K562 (cell line): ENCODE measurements around the gene UCHL5. TPM values are rescaled to one million over a fixed set of nuclear protein-coding genes. Genes with fewer than 3 reads are reported as not detected.

Source experiments
- ATAC-seq: fragments of 200-7000 bp; cut with Tn5 transposase; 3 replicates; pipeline ENCODE4 v1.9.1; 2020; ENCODE audit warnings: moderate library complexity
- BruUV-seq: library from RNA; stranded (reverse); fragments of 400-500 nt; replicated peaks from 2 replicates; lab custom pipeline; 2021; lab: Mats Ljungman, UMichigan
- CTCF ChIA-PET: fragments of 300-600 bp; formaldehyde crosslinking; extraction: SDS; loops from one replicate; lab custom pipeline; 2021; ENCODE audit warnings: low intra/inter-chr PET ratio; lab: Yijun Ruan, JAX
- POLR2A ChIA-PET: fragments of 300-600, 350-650 bp; sonication (Branson Sonifier 250); formaldehyde crosslinking; extraction: SDS; loops from one replicate; lab custom pipeline; 2021; ENCODE audit warnings: antibody characterized with exemption, inconsistent platforms; lab: Yijun Ruan, JAX
- DNase-seq, 4 experiments: peaks; one replicate each; pipeline versions ENCODE4 v3.0.0 to v3.0.0-alpha.2; 2011 to 2018; ENCODE audit warnings: low spot score in 3 of 4, mixed read lengths in 3 of 4; ENCODE audit errors: extremely low read depth in 1 of 4
- FAIRE-seq: peaks from 2 replicates; lab custom pipeline; 2011; peaks lifted over from hg19 to GRCh38; lab: Jason Lieb, UNC
- H2AFZ ChIP-seq: 2 replicates; pipeline ENCODE4 v1.6.0; 2011; ENCODE audit warnings: low read depth, low read length, control low read depth, inconsistent platforms
- H3K27ac ChIP-seq: fragments of 200-600 bp; 3 replicates; pipeline ENCODE4 v1.8.0; 2011; ENCODE audit warnings: low read depth, mild to moderate bottlenecking, control low read depth, inconsistent platforms, low read length, moderate library complexity, mixed read lengths; ENCODE audit errors: extremely low read depth
- H3K27me3 ChIP-seq, 2 experiments: fragments of 300-600 bp in 1 of 2; 2 replicates in 1 of 2; 3 replicates in 1 of 2; pipeline versions ENCODE4 v1.6.0 to v1.8.0; 2011; ENCODE audit warnings: inconsistent platforms in 2 of 2, low read length in 2 of 2, mild to moderate bottlenecking in 1 of 2, mixed read lengths in 1 of 2, moderate library complexity in 1 of 2; ENCODE audit not compliant: control insufficient read depth in 2 of 2, insufficient read depth in 2 of 2
- H3K36me3 ChIP-seq: fragments of 300-600 bp; 3 replicates; pipeline ENCODE4 v1.8.0; 2011; ENCODE audit warnings: mild to moderate bottlenecking, low read length, inconsistent platforms; ENCODE audit not compliant: control insufficient read depth, insufficient read depth
- H3K4me1 ChIP-seq, 2 experiments: fragments of 200-600 bp in 1 of 2; replicated peaks in 1 of 2; 2 replicates in 1 of 2; 3 replicates in 1 of 2; pipeline versions ENCODE4 v1.5.1 to v1.8.0; 2011; ENCODE audit warnings: inconsistent platforms in 2 of 2, low read length in 2 of 2, mild to moderate bottlenecking in 1 of 2, mixed read lengths in 1 of 2, moderate library complexity in 1 of 2; ENCODE audit not compliant: control insufficient read depth in 2 of 2, insufficient read depth in 2 of 2
- H3K4me2 ChIP-seq: 2 replicates; pipeline ENCODE4 v1.6.1; 2011; ENCODE audit warnings: low read length, control low read depth, inconsistent platforms, mixed read lengths; ENCODE audit not compliant: insufficient read depth
- H3K4me3 ChIP-seq: fragments of 200-600 bp; sonication (generic), shearing (Covaris generic); 2 replicates; pipeline ENCODE4 v1.5.1; 2016; ENCODE audit warnings: control low read depth, inconsistent platforms
- H3K79me2 ChIP-seq: fragments of 200-600 bp; 3 replicates; pipeline ENCODE4 v1.8.0; 2011; ENCODE audit warnings: low read length, inconsistent platforms; ENCODE audit not compliant: control insufficient read depth, insufficient read depth
- H3K9ac ChIP-seq, 2 experiments: 2 replicates each; pipeline versions ENCODE4 v1.6.0 to v1.6.1; 2011; ENCODE audit warnings: low read depth in 2 of 2, low read length in 2 of 2, control low read depth in 1 of 2, inconsistent platforms in 1 of 2, mild to moderate bottlenecking in 1 of 2, mixed read lengths in 1 of 2; ENCODE audit not compliant: insufficient read depth in 1 of 2
- H3K9me1 ChIP-seq: one replicate; pipeline ENCODE4 v1.6.0; 2011; ENCODE audit warnings: inconsistent platforms, mild to moderate bottlenecking, low read length, moderate library complexity; ENCODE audit not compliant: control insufficient read depth, insufficient read depth
- H3K9me3 ChIP-seq: replicated peaks from 2 replicates; pipeline ENCODE4 v1.5.1; 2011; ENCODE audit warnings: low read depth, low read length, inconsistent platforms; ENCODE audit not compliant: control insufficient read depth, insufficient read depth
- H4K20me1 ChIP-seq: replicated peaks from 2 replicates; pipeline ENCODE4 v1.6.1; 2011; ENCODE audit warnings: low read length, inconsistent platforms, mixed read lengths; ENCODE audit not compliant: control insufficient read depth, insufficient read depth
- ETV5 ChIP-seq: sonication (generic); formaldehyde crosslinking; IDR thresholded peaks from 2 replicates; pipeline ENCODE4 v1.4.0; 2020; ENCODE audit warnings: low read depth, mild to moderate bottlenecking, missing genetic modification reagents
- HNRNPK ChIP-seq: fragments of 200-400 bp; formaldehyde crosslinking; IDR thresholded peaks from one replicate; pipeline ENCODE4 v1.6.1; 2018; ENCODE audit warnings: mild to moderate bottlenecking, low read depth, low read length; ENCODE audit not compliant: poor library complexity, severe bottlenecking
- KAT7 ChIP-seq: sonication (generic); formaldehyde crosslinking; IDR thresholded peaks from 2 replicates; pipeline ENCODE4 v1.8.0; 2022; ENCODE audit warnings: missing genetic modification reagents, mild to moderate bottlenecking, borderline replicate concordance
- MAFG ChIP-seq: fragments of 450-650 bp; conservative IDR thresholded peaks from 2 replicates; pipeline ENCODE4 v1.6.1; 2016; ENCODE audit warnings: missing genetic modification characterization, missing compliant biosample characterization
- PHF20 ChIP-seq: fragments of 450-650 bp; IDR thresholded peaks from 2 replicates; pipeline ENCODE4 v1.6.1; 2018; ENCODE audit not compliant: partially characterized antibody
- PYGO2 ChIP-seq: fragments of 450-650 bp; IDR thresholded peaks from 2 replicates; pipeline ENCODE4 v1.6.1; 2016; ENCODE audit warnings: mild to moderate bottlenecking, missing genetic modification characterization, moderate library complexity, missing compliant biosample characterization
- SOX6 ChIP-seq: fragments of 450-650 bp; IDR thresholded peaks from 2 replicates; pipeline ENCODE4 v1.6.1; 2014; ENCODE audit warnings: mild to moderate bottlenecking
- ZBTB8A ChIP-seq: fragments of 450-650 bp; IDR thresholded peaks from 2 replicates; pipeline ENCODE4 v1.6.1; 2018; ENCODE audit warnings: mild to moderate bottlenecking, moderate library complexity; ENCODE audit not compliant: partially characterized antibody
- ZNF184 ChIP-seq: sonication (generic); formaldehyde crosslinking; IDR thresholded peaks from 2 replicates; pipeline ENCODE4 v1.5.0; 2020; ENCODE audit warnings: missing genetic modification reagents
- ZNF3 ChIP-seq: fragments of 250-450 bp; sonication (Bioruptor Pico); IDR thresholded peaks from 2 replicates; pipeline ENCODE4 v1.5.0; 2021; ENCODE audit warnings: mild to moderate bottlenecking, moderate library complexity
- ZSCAN29 ChIP-seq: fragments of 450-650 bp; IDR thresholded peaks from 2 replicates; pipeline ENCODE4 v1.6.1; 2017
- in situ Hi-C: fragments of 300-500 bp; cut with MboI; formaldehyde crosslinking; loops from 4 replicates; pipeline ENCODE4 v1.15.0; 2018; ENCODE audit warnings: inconsistent platforms, mixed read lengths
- intact Hi-C: fragments of 100-400 bp; cut with micrococcal nuclease; formaldehyde crosslinking; loops from 2 replicates; pipeline ENCODE4 v1.14.2; 2022
- polyA plus RNA-seq, 8 experiments: library from polyadenylated mRNA; depleted of rRNA in 4 of 8; stranded (reverse) in 5 of 8; unstranded in 3 of 8; fragments of >200 nt; fragmentation: Nextera tagmentation in 2 of 8; fragmentation: Illumina TruSeq in 1 of 8; extraction: Ambion mirVana in 2 of 8; extraction: Trizol in 1 of 8; gene quantifications; 2 replicates each; pipeline versions ENCODE4 v1.2.1 to v1.2.3, GENCODE V29; 2011 to 2014; ENCODE audit warnings: inconsistent platforms in 1 of 8, missing spikeins in 1 of 8
- total RNA-seq, 7 experiments: library from RNA; depleted of rRNA in 6 of 7; stranded (reverse); fragments of >200 nt in 6 of 7; fragmentation: Illumina TruSeq in 2 of 7; extraction: Trizol in 2 of 7; gene quantifications; 2 replicates each; pipeline versions ENCODE4 v1.2.1 to v1.2.3, GENCODE V29; 2011 to 2021; ENCODE audit warnings: low replicate concordance in 1 of 7
- TF ChIP-seq, protein P1 (sequence below): fragments of 250-450 bp; sonication (Bioruptor Pico); IDR thresholded peaks from 2 replicates; pipeline ENCODE4 v1.8.0; 2022; ENCODE audit warnings: inconsistent platforms
- TF ChIP-seq, protein P2 (sequence below): fragments of 250-450 bp; sonication (Bioruptor Pico); IDR thresholded peaks from 2 replicates; pipeline ENCODE4 v1.4.0; 2020

The UCHL5 gene
- total and polyA plus RNA-seq, 9 of the 15 experiments (the other 6 are each of a cell fraction or from before 2014, with no cell fraction given): 61.0 to 206 (median 122) TPM

DNA sequence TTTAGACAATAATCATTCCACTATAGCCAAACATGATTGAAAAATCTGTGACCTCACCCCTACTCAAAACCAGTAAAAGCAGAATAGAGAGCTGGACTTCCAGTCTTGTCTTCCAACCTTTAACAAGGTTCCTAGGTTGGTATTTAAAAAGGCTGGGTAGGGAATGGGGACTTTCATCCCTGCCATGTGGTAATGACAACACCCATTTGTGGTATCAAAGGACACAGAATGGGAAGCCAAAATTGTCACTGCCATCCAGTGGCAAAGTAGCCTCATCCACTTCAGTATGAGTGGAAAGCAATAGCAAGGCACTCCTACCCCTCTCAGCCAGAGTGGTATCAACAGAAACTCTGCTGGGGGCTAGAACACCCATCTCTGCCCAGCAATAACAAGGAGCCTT, 33.9 kb downstream of the UCHL5 start (continued):
- TF ChIP-seq, protein P1, sequence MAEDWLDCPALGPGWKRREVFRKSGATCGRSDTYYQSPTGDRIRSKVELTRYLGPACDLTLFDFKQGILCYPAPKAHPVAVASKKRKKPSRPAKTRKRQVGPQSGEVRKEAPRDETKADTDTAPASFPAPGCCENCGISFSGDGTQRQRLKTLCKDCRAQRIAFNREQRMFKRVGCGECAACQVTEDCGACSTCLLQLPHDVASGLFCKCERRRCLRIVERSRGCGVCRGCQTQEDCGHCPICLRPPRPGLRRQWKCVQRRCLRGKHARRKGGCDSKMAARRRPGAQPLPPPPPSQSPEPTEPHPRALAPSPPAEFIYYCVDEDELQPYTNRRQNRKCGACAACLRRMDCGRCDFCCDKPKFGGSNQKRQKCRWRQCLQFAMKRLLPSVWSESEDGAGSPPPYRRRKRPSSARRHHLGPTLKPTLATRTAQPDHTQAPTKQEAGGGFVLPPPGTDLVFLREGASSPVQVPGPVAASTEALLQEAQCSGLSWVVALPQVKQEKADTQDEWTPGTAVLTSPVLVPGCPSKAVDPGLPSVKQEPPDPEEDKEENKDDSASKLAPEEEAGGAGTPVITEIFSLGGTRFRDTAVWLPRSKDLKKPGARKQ (CRISPR knock-in tag): no peak
- no peak for TF ChIP-seq ZNF3 (CRISPR knock-in tag)
- TF ChIP-seq SOX6: no peak
- no peak for TF ChIP-seq ZNF184
- no peak for TF ChIP-seq ETV5 (CRISPR knock-in tag)
- TF ChIP-seq KAT7 (CRISPR knock-in tag): no peak
- TF ChIP-seq ZSCAN29: no peak

DNA sequence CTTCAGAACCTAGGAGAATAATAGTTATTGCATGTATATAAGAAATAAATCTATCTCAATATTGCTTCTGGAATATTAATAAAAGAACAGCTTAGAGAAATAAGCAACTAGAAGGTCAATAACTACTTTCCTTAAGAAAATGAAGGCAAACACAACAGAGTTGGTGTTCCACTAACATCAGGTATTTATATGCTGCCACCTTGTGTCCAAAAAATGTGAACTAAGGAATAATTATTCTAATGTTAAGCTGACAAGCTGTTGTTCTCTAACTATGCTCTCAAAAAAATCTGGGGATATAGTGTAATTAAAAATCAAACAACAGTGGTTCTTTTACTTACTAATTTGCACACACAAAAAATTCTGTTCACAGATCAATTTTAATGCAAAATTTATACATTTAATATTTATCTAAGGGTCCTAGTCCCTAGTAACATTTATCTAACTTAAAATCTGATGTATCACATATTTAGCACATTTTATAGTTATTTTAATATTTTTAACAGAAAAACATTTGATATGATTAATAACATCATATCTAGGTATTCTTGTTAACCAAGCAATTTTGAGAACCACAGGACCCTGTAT, 39.6 kb downstream of the UCHL5 start:
- Histone ChIP-seq H3K4me2 (no peak overlapping the region), H3K27ac (no peak overlapping the region), H3K27me3 (no peaks in the 10 kb centered on the region), H3K4me3 (no peak overlapping the region), H3K9me1 (no peaks in the 10 kb centered on the region), H3K79me2 (no peaks in the 10 kb centered on the region), H3K9me3 (no peaks in the 10 kb centered on the region), H3K9ac (no peak overlapping the region), H3K36me3 (peaks cover 84% of the 10 kb centered on the region), H3K4me1 (no peaks in the 10 kb centered on the region), H4K20me1 (no peaks in the 10 kb centered on the region), H2AFZ (no peak overlapping the region)
- in situ Hi-C loops (loop anchor here (10.0 kb wide), 1 partner anchor 205 kb away; no protein-coding TSS in a partner anchor), intact Hi-C loops (loop anchor here (1.0 to 5.0 kb wide), 2 partner anchors 211 to 542 kb away; no protein-coding TSS in a partner anchor)
- no TSS peak for BruUV-seq
- FAIRE-seq (peak; percentile 74), DNase-seq (peak; percentile 24 to 49 (median 36)), ATAC-seq (peak; percentile 85)
- ChIA-PET POLR2A (interaction anchor here (1.5 kb wide), 2 partner anchors 10 to 212 kb away, joined by 3 to 4 read pairs; no protein-coding TSS in a partner anchor), CTCF (interaction anchor here (1.0 to 2.6 kb wide), 7 partner anchors 12 to 545 kb away, joined by 3 to 25 read pairs (median 8); partner anchors contain the start of gene RGS2)
- TF ChIP-seq, protein P2, sequence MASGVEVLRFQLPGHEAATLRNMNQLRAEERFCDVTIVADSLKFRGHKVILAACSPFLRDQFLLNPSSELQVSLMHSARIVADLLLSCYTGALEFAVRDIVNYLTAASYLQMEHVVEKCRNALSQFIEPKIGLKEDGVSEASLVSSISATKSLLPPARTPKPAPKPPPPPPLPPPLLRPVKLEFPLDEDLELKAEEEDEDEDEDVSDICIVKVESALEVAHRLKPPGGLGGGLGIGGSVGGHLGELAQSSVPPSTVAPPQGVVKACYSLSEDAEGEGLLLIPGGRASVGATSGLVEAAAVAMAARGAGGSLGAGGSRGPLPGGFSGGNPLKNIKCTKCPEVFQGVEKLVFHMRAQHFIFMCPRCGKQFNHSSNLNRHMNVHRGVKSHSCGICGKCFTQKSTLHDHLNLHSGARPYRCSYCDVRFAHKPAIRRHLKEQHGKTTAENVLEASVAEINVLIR (CRISPR knock-in tag): no peak
- no peak for TF ChIP-seq HNRNPK
- TF ChIP-seq PYGO2 (tag): no peak
- no peak for TF ChIP-seq PHF20
- TF ChIP-seq MAFG: no peak
- TF ChIP-seq ZBTB8A: no peak
